A673 (cell line): ENCODE data around the gene RPS6KA1. TPM values are rescaled to one million over a fixed set of nuclear protein-coding genes. Genes with fewer than 3 reads are reported as not detected.

ENCODE experiments used
- BruUV-seq: library from RNA; stranded (reverse); fragments of 400-500 nt; replicated peaks from 2 replicates; lab custom pipeline; 2021; lab: Mats Ljungman, UMichigan
- CTCF ChIA-PET: fragments of 300-600 bp; sonication (Branson Sonifier 250); formaldehyde crosslinking; loops from one replicate; lab custom pipeline; 2022; ENCODE audit warnings: antibody characterized with exemption; lab: Charles Lee
- POLR2A ChIA-PET: fragments of 300-600 bp; sonication (Branson Sonifier 250); formaldehyde crosslinking; loops from one replicate; lab custom pipeline; 2022; ENCODE audit warnings: antibody characterized with exemption; ENCODE audit not compliant: low non-redundant PET; lab: Charles Lee
- DNase-seq: peaks from one replicate; pipeline ENCODE4 v3.0.0-alpha.2; 2015; ENCODE audit warnings: low spot score
- H3K27ac ChIP-seq: fragments of 200-600 bp; sonication (generic); 2 replicates; pipeline ENCODE4 v1.5.1; 2016; ENCODE audit warnings: mixed run types, low read depth, mild to moderate bottlenecking, mixed read lengths, antibody characterized with exemption, low read length; ENCODE audit not compliant: poor library complexity, severe bottlenecking
- H3K27me3 ChIP-seq: fragments of 200-600 bp; sonication (generic); replicated peaks from 2 replicates; pipeline ENCODE4 v1.6.1; 2017; ENCODE audit warnings: mixed run types, low read depth, mild to moderate bottlenecking, mixed read lengths, antibody characterized with exemption, low read length; ENCODE audit not compliant: insufficient read depth, poor library complexity
- H3K36me3 ChIP-seq: fragments of 200-600 bp; sonication (generic); 2 replicates; pipeline ENCODE4 v1.6.1; 2016; ENCODE audit warnings: mixed run types, mild to moderate bottlenecking, mixed read lengths, antibody characterized with exemption, low read length; ENCODE audit not compliant: insufficient read depth, poor library complexity, severe bottlenecking
- H3K4me1 ChIP-seq: fragments of 200-600 bp; sonication (generic); 2 replicates; pipeline ENCODE4 v1.6.1; 2017; ENCODE audit warnings: mixed run types, mild to moderate bottlenecking, mixed read lengths, antibody characterized with exemption, low read length; ENCODE audit not compliant: insufficient read depth, poor library complexity, severe bottlenecking
- H3K4me3 ChIP-seq: fragments of 200-600 bp; sonication (generic); 2 replicates; pipeline ENCODE4 v1.5.1; 2016; ENCODE audit warnings: low read depth, mixed run types, mild to moderate bottlenecking, mixed read lengths, low read length; ENCODE audit not compliant: poor library complexity, severe bottlenecking
- H3K9me3 ChIP-seq: fragments of 200-600 bp; sonication (generic); 2 replicates; pipeline ENCODE4 v1.6.1; 2016; ENCODE audit warnings: mixed run types, low read depth, mild to moderate bottlenecking, mixed read lengths, antibody characterized with exemption, low read length; ENCODE audit not compliant: poor library complexity, severe bottlenecking
- EZH2 ChIP-seq: fragments of 200-600 bp; sonication (generic); IDR thresholded peaks from 2 replicates; pipeline ENCODE4 v1.6.1; 2017; ENCODE audit warnings: borderline replicate concordance, low read depth, mild to moderate bottlenecking, mixed read lengths, antibody characterized with exemption, low read length; ENCODE audit not compliant: poor library complexity, severe bottlenecking
- intact Hi-C: fragments of 100-400 bp; cut with micrococcal nuclease; formaldehyde crosslinking; loops from one replicate; pipeline ENCODE4 v1.10.0; 2022; ENCODE audit not compliant: unreplicated experiment
- total RNA-seq: library from RNA; stranded (reverse); gene quantifications from 2 replicates; pipeline ENCODE4 v1.2.3, GENCODE V29; 2021
- TF ChIP-seq, protein P1 (sequence below): fragments of 300-800, 200-600 bp; sonication (generic); conservative IDR thresholded peaks from 2 replicates; pipeline ENCODE4 v1.5.1; 2017; ENCODE audit warnings: low read depth, mild to moderate bottlenecking, antibody characterized with exemption, low read length, moderate library complexity, mixed read lengths

The RPS6KA1 gene
- total RNA-seq, 1 experiment from 2014 or later: 6.3 TPM

DNA sequence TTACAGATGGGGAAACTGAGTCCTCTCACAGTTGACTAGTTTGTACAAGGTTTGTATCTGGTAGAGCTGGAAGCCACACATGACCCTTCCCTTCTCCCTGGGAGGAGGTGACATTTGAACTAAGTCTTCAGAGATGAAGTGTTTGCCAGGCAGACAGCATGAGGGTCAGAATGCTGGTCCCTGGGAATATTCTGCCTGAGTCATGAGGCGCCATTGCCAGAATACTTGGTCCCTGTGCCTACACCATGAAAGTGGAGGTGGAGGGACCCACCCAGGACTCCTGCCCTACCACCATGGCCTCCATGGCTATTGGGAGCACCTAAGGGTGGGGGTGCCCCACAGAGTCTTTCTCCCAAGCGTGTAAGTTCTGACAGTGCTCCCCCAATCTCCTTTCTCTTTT lies 7.0 kb downstream of the RPS6KA1 start:
- Histone ChIP-seq H3K27me3 (no peaks in the 10 kb centered on the region), H3K9me3 (no peaks in the 10 kb centered on the region), H3K27ac (no peak overlapping the region), H3K4me1 (peaks cover 2% of the 10 kb centered on the region), H3K4me3 (no peak overlapping the region), H3K36me3 (no peaks in the 10 kb centered on the region)
- intact Hi-C loops: no loop called here
- no TSS peak for BruUV-seq
- ChIA-PET CTCF (no interaction called here), POLR2A (no interaction called here)
- no peak for DNase-seq
- no peak for TF ChIP-seq EZH2
- TF ChIP-seq, protein P1, sequence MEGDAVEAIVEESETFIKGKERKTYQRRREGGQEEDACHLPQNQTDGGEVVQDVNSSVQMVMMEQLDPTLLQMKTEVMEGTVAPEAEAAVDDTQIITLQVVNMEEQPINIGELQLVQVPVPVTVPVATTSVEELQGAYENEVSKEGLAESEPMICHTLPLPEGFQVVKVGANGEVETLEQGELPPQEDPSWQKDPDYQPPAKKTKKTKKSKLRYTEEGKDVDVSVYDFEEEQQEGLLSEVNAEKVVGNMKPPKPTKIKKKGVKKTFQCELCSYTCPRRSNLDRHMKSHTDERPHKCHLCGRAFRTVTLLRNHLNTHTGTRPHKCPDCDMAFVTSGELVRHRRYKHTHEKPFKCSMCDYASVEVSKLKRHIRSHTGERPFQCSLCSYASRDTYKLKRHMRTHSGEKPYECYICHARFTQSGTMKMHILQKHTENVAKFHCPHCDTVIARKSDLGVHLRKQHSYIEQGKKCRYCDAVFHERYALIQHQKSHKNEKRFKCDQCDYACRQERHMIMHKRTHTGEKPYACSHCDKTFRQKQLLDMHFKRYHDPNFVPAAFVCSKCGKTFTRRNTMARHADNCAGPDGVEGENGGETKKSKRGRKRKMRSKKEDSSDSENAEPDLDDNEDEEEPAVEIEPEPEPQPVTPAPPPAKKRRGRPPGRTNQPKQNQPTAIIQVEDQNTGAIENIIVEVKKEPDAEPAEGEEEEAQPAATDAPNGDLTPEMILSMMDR: no peak

DNA sequence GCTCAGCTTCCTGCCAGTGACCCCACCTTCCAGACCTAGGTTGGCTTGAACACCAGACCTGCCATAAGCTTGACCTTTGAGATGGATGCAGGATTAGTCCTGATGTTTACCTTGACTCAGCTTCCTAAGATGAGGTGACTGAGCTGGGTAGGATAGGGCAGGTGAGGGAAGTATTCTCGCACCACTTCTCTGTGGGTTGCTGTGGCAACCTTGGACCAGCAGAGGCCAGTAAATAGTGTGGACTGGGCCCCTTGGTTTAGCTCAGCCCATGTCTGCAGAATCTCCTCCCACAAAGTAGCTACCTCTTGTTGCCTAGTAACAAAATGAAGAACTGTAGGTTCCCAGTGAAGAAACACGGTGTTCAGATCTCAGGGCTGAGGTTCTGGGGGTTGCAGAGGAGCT lies 8.4 kb downstream of the RPS6KA1 start:
- intact Hi-C loops: no loop called here
- TF ChIP-seq EZH2: no peak
- TF ChIP-seq, protein P1: no peak
- BruUV-seq: no TSS peak
- CTCF ChIA-PET: interaction anchor here (1.1 to 1.8 kb wide), 4 partner anchors 9 to 251 kb away, joined by 3 to 6 read pairs (median 4); partner anchors contain the start of gene RPS6KA1
- Histone ChIP-seq H3K4me3 (no peak overlapping the region), H3K27me3 (no peaks in the 10 kb centered on the region), H3K27ac (no peak overlapping the region), H3K36me3 (no peaks in the 10 kb centered on the region), H3K9me3 (no peaks in the 10 kb centered on the region), H3K4me1 (no peaks in the 10 kb centered on the region)
- POLR2A ChIA-PET: no interaction called here
- no peak for DNase-seq

DNA sequence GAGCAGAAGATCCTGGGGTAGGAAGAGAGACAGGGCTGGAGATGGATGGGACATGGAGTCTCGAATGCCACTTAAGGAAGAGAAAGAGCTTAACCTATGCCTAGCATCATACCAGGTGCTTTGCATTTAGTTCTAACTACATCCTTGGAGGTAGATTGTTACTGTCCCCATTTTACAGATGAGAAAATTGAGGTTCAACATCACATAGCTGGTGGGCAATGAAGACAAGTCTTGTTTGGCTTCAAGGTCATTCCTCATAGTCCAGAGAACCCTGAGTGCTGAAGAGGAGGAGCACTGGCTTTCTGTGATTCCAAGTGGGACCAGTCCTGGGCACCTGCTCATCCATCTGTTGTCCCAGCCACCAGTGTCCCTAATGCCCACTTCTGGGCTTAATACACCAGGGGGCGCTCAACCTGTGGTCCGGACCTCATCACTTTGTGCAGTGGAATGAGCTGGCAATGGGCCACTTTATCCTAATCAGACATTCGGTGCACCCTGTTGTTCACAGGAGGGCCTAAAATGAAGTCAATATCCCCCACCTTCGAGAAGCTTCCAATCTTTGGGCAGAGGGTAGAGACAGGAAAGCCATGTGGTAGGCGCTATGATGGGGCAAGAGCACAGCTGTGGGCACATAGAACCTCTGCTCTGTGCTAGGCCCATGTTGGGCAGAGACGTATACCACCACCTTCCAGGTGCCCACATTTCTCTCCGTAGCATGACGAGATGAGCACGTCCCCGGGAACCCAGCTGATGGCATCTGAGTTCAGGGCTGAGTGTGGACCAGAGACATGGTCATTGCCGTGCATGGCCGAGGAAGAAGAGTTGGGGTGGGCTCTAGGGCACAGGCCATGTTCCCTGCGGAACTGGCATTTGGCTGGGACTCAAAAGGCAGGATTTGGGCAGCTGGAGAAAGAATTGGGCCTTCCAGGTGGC lies 9.2 kb downstream of the RPS6KA1 start:
- H3K4me3 ChIP-seq: no peak overlapping the region
- CTCF ChIA-PET: interaction anchor here (0.5 to 1.8 kb wide), 7 partner anchors 9 to 250 kb away, joined by 3 to 11 read pairs (median 4); partner anchors contain the start of gene RPS6KA1
- no peak overlapping the region for H3K27ac ChIP-seq
- POLR2A ChIA-PET: no interaction called here
- no TSS peak for BruUV-seq
- intact Hi-C loops: no loop called here
- H3K9me3 ChIP-seq: no peaks in the 10 kb centered on the region
- no peaks in the 10 kb centered on the region for H3K4me1 ChIP-seq
- H3K36me3 ChIP-seq: no peaks in the 10 kb centered on the region
- peak; percentile 80 for DNase-seq
- TF ChIP-seq, protein P1: peak; percentile 71
- TF ChIP-seq EZH2: no peak
- H3K27me3 ChIP-seq: no peaks in the 10 kb centered on the region
